Subcutaneous adipose tissue (tissue), 4 donors: ENCODE measurements around the gene PDZD7. TPM values are rescaled to one million over a fixed set of nuclear protein-coding genes. Genes with fewer than 3 reads are reported as not detected.

ENCODE experiments used
- CTCF ChIP-seq: fragments of 450-650 bp; IDR thresholded peaks from one replicate; pipeline ENCODE4 v1.5.1; 2016; ENCODE audit warnings: low read depth, mild to moderate bottlenecking, control low read depth, antibody characterized with exemption, moderate library complexity
- total RNA-seq, 4 donors: library from RNA; depleted of rRNA; stranded (reverse); fragments of >200 nt; gene quantifications; one replicate each; pipeline ENCODE4 v1.1.0, GENCODE V29; 2016

Gene PDZD7
- total RNA-seq, 4 donors from 2014 or later: 0.22 to 1.7 (median 0.92) TPM

DNA sequence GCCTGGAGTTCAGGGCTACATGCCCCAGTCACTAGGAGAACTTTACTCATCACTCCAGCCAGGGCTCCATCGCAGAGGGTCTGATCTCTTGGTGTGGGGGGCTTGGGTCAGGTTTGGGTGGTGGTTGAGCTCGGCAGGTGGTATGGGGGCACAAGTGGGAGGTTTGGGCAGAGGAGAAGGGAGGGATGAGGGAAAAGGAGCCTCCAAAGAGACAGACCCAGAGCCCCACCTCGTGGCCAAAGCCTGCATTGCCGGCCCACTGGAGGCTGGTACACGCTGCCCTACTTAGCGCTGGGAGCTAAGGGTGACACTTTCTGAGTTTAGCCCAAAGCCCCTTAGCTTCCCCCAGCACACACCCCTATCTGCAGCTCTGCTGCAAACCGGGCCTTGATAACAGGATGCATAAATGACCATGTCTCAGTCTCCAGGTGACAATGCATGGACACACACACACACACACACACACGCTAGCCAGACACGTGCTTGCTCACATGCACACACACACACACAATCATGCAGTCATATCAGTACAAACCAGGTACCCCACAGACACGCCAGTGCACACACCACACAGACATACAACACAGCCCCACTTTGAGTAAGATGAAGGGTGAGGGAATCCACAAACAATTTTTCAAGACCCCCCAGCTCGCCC, 16.6 kb downstream of the PDZD7 start:
- no peak for TF ChIP-seq CTCF

- TF ChIP-seq CTCF: no peak
These were observed 17.5 kb downstream of the PDZD7 start for GRCh38 chr10:101013365-101013825.

- TF ChIP-seq CTCF: no peak
These were observed 18.2 kb downstream of the PDZD7 start for GRCh38 chr10:101012525-101013364.

GRCh38 chr10:101011517-101012423, 19.2 kb downstream of the PDZD7 start:
- TF ChIP-seq CTCF: no peak

GRCh38 chr10:101010329-101010728, 20.6 kb downstream of the PDZD7 start:
- no peak for TF ChIP-seq CTCF

DNA sequence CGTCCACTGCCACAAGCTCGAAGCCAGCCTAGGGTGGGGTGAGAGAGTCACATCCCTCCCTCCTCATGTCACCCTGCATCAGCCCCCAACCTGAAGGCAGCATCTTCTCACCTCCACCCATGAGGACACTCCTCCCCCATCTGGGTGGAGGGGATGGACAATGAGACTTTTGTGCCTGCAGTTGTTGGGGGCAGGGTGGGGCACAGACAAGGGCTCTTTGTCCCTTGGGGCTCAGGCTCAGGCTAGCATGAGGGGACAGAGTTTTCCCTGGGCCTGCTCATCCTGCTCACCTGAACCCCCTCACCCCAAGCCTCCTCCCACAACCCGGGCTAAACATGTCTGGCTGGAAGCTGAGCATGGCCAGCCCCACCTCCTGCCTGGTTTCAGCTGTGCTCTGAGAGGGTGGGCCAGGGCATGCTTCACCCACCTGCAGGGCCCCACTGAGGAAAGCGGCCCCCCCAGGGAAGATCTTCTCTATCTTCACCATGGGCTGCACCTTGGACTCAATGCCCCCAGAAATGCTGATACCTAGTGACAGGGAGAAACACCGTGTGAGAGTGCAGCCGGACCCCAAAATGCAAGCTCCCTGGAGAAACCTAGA, 22.0 kb downstream of the PDZD7 start:
- no peak for TF ChIP-seq CTCF
